HG02588 (cell line): ENCODE measurements around the gene RBFOX2.
"Not testable (repeated sequence)": the region's sequence is repeated elsewhere in the genome, so short reads cannot be mapped to it uniquely, and the experiment has no call there.

Experiments used
- ATAC-seq: cut with Tn5 transposase; IDR thresholded peaks from one replicate; pipeline ENCODE4 v1.9.1; 2021; ENCODE audit warnings: mild to moderate bottlenecking, moderate library complexity; ENCODE audit not compliant: unreplicated experiment

RBFOX2 gene

GRCh38 chr22:35746248-35746647 lies 282.4 kb downstream of the RBFOX2 start:
- ATAC-seq, result no peak

- no peak for ATAC-seq
These were observed 285.2 kb downstream of the RBFOX2 start for GRCh38 chr22:35743326-35743860.

GRCh38 chr22:35742342-35743100 lies 286.1 kb downstream of the RBFOX2 start:
- no peak for ATAC-seq

- no peak for ATAC-seq
These were observed 288.0 kb downstream of the RBFOX2 start for GRCh38 chr22:35740616-35741015.

- ATAC-seq, result no peak
These were observed 288.7 kb downstream of the RBFOX2 start for GRCh38 chr22:35739931-35740380.

GRCh38 chr22:35739076-35739930 lies 289.3 kb downstream of the RBFOX2 start:
- ATAC-seq, result no peak

- ATAC-seq, result not testable (repeated sequence)
These were observed 290.7 kb downstream of the RBFOX2 start for GRCh38 chr22:35737886-35738285.

GRCh38 chr22:35736701-35737100 lies 291.9 kb downstream of the RBFOX2 start:
- ATAC-seq, result no peak

GRCh38 chr22:35736166-35736565 lies 292.5 kb downstream of the RBFOX2 start:
- no peak for ATAC-seq

- no peak for ATAC-seq
These were observed 293.1 kb downstream of the RBFOX2 start for GRCh38 chr22:35735542-35735941.

DNA sequence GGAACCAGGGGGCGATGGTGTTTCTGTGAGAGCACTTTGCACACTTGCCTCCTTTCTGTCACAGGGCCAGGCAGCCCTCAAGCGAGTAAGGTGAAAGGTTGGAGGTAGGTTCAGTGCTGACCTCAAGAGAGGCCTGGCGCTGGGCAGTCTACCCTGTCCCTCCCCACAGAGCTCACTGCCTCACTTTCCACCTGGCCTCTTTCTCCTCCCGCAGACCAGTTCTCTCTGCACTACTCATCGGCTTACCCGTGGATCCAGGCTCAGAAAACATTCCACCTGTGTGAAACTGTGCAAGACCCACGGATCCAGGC lies 294.2 kb downstream of the RBFOX2 start:
- no peak for ATAC-seq

DNA sequence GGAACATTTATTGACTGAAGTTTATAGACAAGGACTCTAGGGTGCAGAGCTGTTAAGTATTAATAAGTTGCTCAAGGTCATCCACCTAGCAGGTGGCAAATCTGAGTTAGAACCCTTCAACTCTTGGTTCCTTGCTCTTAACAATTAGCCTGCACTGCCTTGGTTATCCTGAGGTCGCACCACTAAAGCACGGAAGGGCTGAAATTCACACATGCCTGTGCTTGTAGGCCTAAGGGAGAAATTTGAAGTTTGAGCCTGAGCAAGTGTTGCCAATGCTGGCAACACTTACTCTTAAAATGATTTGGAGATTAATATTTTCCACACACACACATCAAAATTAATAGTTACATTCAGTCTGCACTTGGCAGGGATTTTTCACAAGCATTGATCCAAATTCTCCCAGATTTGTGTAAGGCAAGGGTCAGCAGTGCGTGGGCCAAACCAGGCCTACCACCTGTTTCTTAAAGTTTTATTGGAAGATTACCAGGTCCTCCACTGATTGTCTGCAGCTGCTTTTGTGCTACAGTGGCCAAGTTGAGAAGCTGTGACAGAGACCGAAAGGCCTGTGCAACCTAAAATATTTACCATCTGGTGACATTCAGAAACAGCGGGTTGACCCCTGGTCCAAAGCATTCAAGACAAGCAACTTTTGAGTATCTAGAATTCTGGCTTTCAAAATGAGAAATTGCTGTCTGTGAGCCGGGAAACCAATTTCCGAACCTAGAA lies 294.7 kb downstream of the RBFOX2 start:
- ATAC-seq, result no peak

GRCh38 chr22:35733036-35733435 lies 295.6 kb downstream of the RBFOX2 start:
- ATAC-seq, result no peak

- ATAC-seq, result no peak
These were observed 296.5 kb downstream of the RBFOX2 start for GRCh38 chr22:35732116-35732515.

DNA sequence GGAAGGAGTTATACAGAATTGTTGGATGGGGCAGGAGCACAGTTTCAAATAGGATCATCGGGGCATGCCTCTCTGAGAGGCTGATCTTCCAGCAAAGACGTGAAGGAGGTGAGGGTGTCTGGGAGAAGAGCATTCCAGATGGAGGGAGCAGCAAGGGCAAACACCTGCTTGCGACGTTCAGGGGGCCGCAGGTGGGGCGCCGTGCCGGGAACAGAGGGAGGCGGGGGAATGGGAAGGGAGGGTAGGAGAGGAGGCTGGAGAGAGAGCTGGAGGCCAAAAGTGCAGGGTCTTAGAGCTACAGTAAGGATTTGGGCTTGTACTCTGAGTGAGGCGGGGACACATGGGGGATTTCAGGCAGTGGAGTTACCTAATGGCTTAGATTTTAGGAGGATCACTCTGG lies 297.3 kb downstream of the RBFOX2 start:
- ATAC-seq, result no peak

- no peak for ATAC-seq
These were observed 299.3 kb downstream of the RBFOX2 start for GRCh38 chr22:35729309-35729698.

- ATAC-seq, result no peak
These were observed 299.9 kb downstream of the RBFOX2 start for GRCh38 chr22:35728639-35729308.

- no peak for ATAC-seq
These were observed 301.2 kb downstream of the RBFOX2 start for GRCh38 chr22:35727436-35727835.

- no peak for ATAC-seq
These were observed 301.7 kb downstream of the RBFOX2 start for GRCh38 chr22:35726933-35727332.

- no peak for ATAC-seq
These were observed 302.2 kb downstream of the RBFOX2 start for GRCh38 chr22:35726398-35726797.

GRCh38 chr22:35725521-35725920 lies 303.1 kb downstream of the RBFOX2 start:
- no peak for ATAC-seq
